SK-N-SH (cell line): ENCODE results near the gene DENND5B. TPM values are rescaled to one million over a fixed set of nuclear protein-coding genes. Genes with fewer than 3 reads are reported as not detected.

Source experiments
- CTCF ChIA-PET: fragments of 300-600, 350-600 bp; formaldehyde crosslinking; extraction: SDS; loops from one replicate; lab custom pipeline; 2021; lab: Yijun Ruan, JAX
- POLR2A ChIA-PET: fragments of 350-600 bp; sonication (Branson Sonifier 250); formaldehyde crosslinking; extraction: SDS; loops from one replicate; lab custom pipeline; 2020; ENCODE audit warnings: antibody characterized with exemption, inconsistent platforms; lab: Yijun Ruan, JAX
- DNase-seq: peaks from one replicate; pipeline ENCODE4 v3.0.0; 2012
- H2AFZ ChIP-seq: fragments of 200-600 bp; sonication (generic); 2 replicates; pipeline ENCODE4 v1.8.1; 2016; ENCODE audit warnings: antibody characterized with exemption, mild to moderate bottlenecking, low read depth
- H3F3A ChIP-seq: fragments of 200-600 bp; sonication (generic); replicated peaks from 2 replicates; pipeline ENCODE3; 2016; ENCODE audit warnings: antibody characterized with exemption, mild to moderate bottlenecking; ENCODE audit not compliant: insufficient read depth
- H3K27ac ChIP-seq, 2 experiments: fragments of 200-500 bp in 1 of 2; fragments of 200-600 bp in 1 of 2; sonication (Bioruptor generic) in 1 of 2; sonication (generic), shearing (Covaris generic) in 1 of 2; 2 replicates each; pipeline versions ENCODE4 v1.5.1 to v1.6.1; 2014 to 2016; ENCODE audit warnings: low read depth in 2 of 2, inconsistent platforms in 1 of 2, low read length in 1 of 2, mild to moderate bottlenecking in 1 of 2, mixed read lengths in 1 of 2
- H3K27me3 ChIP-seq: fragments of 200-600 bp; sonication (generic), shearing (Covaris generic); 2 replicates; pipeline ENCODE4 v1.6.1; 2016; ENCODE audit warnings: mixed run types; ENCODE audit not compliant: insufficient read depth
- H3K36me3 ChIP-seq, 2 experiments: fragments of 200-500 bp in 1 of 2; fragments of 200-600 bp in 1 of 2; sonication (Bioruptor generic) in 1 of 2; sonication (generic) in 1 of 2; replicated peaks in 1 of 2; 2 replicates each; pipeline versions ENCODE3 to v1.5.1; 2014 to 2016; ENCODE audit warnings: low read length in 1 of 2, mild to moderate bottlenecking in 1 of 2; ENCODE audit not compliant: insufficient read depth in 2 of 2, control insufficient read depth in 1 of 2
- H3K4me1 ChIP-seq, 2 experiments: fragments of 200-500 bp in 1 of 2; fragments of 200-600 bp in 1 of 2; sonication (Bioruptor generic) in 1 of 2; sonication (generic), shearing (Covaris generic) in 1 of 2; 2 replicates each; pipeline versions ENCODE4 v1.5.1 to v1.6.1; 2014 to 2016; ENCODE audit warnings: low read depth in 1 of 2, low read length in 1 of 2, mixed run types in 1 of 2; ENCODE audit not compliant: insufficient read depth in 2 of 2, control insufficient read depth in 1 of 2
- H3K4me2 ChIP-seq: fragments of 200-600 bp; sonication (generic), shearing (Covaris generic); 2 replicates; pipeline ENCODE4 v1.6.1; 2017; ENCODE audit warnings: mixed run types
- H3K4me3 ChIP-seq, 2 experiments: fragments of 200-500 bp in 1 of 2; fragments of 200-600 bp in 1 of 2; sonication (Bioruptor generic) in 1 of 2; sonication (generic), shearing (Covaris generic) in 1 of 2; 2 replicates each; pipeline versions ENCODE4 v1.5.1 to v1.8.1; 2014 to 2016; ENCODE audit warnings: low read depth in 2 of 2, inconsistent platforms in 1 of 2, low read length in 1 of 2, mild to moderate bottlenecking in 1 of 2, mixed read lengths in 1 of 2, moderate library complexity in 1 of 2
- H3K79me2 ChIP-seq: fragments of 200-600 bp; sonication (generic); 2 replicates; pipeline ENCODE4 v1.8.1; 2017; ENCODE audit warnings: mild to moderate bottlenecking; ENCODE audit not compliant: insufficient read depth
- H3K9ac ChIP-seq: fragments of 200-600 bp; sonication (generic); 2 replicates; pipeline ENCODE4 v1.6.1; 2017; ENCODE audit warnings: mixed run types
- H3K9me2 ChIP-seq: fragments of 200-600 bp; sonication (generic); 2 replicates; pipeline ENCODE4 v1.6.1; 2017; ENCODE audit warnings: mixed run types
- H3K9me3 ChIP-seq: fragments of 200-600 bp; sonication (generic); 2 replicates; pipeline ENCODE4 v1.6.1; 2017; ENCODE audit warnings: mixed run types, mild to moderate bottlenecking, moderate library complexity
- H4K20me1 ChIP-seq: fragments of 200-600 bp; sonication (generic); 2 replicates; pipeline ENCODE4 v1.6.1; 2017; ENCODE audit warnings: mild to moderate bottlenecking, mixed run types; ENCODE audit not compliant: insufficient read depth
- EP300 ChIP-seq, 2 experiments: IDR thresholded peaks; 2 replicates each; pipeline versions ENCODE4 v1.4.0 to v1.6.1; 2012; ENCODE audit warnings: borderline replicate concordance in 1 of 2, low read depth in 1 of 2, low read length in 1 of 2
- FOSL2 ChIP-seq: IDR thresholded peaks from 2 replicates; pipeline ENCODE4 v1.4.0; 2012; ENCODE audit warnings: low read depth, mild to moderate bottlenecking, moderate library complexity, borderline replicate concordance
- FOXJ3 ChIP-seq: sonication (generic); formaldehyde crosslinking; IDR thresholded peaks from 2 replicates; pipeline ENCODE4 v1.5.1; 2020; ENCODE audit warnings: mild to moderate bottlenecking, missing genetic modification reagents
- MEF2A ChIP-seq: IDR thresholded peaks from 2 replicates; pipeline ENCODE4 v1.4.0; 2012; ENCODE audit warnings: low read depth, borderline replicate concordance
- MXI1 ChIP-seq: IDR thresholded peaks from 2 replicates; pipeline ENCODE4 v1.6.1; 2012; ENCODE audit warnings: mild to moderate bottlenecking, low read depth, low read length, improper control_type of control experiment
- POLR2AphosphoS5 ChIP-seq: IDR thresholded peaks from 2 replicates; pipeline ENCODE4 v1.6.1; 2012; ENCODE audit warnings: low read depth, low read length
- RAD21 ChIP-seq: IDR thresholded peaks from 2 replicates; pipeline ENCODE4 v1.6.1; 2012; ENCODE audit warnings: mild to moderate bottlenecking, low read length
- RFX5 ChIP-seq: IDR thresholded peaks from 2 replicates; pipeline ENCODE4 v1.6.1; 2012; ENCODE audit warnings: mild to moderate bottlenecking, improper control_type of control experiment, low read length
- SMC3 ChIP-seq: IDR thresholded peaks from 2 replicates; pipeline ENCODE4 v1.6.1; 2012; ENCODE audit warnings: low read depth, low read length, improper control_type of control experiment
- WGBS: methylation state at CpG from one replicate; pipeline ENCODE4 v1.1.6; 2017; ENCODE audit warnings: low lambda C conversion rate; 5-methylcytosine and 5-hydroxymethylcytosine counted together
- polyA plus RNA-seq, 3 experiments: library from polyadenylated mRNA; depleted of rRNA; stranded (reverse); fragments of >200 nt; gene quantifications; 2 replicates each; pipeline ENCODE4 v1.2.3, GENCODE V29; 2012
- TF ChIP-seq, protein P1 (sequence below): IDR thresholded peaks from 2 replicates; pipeline ENCODE4 v1.4.0; 2012; ENCODE audit warnings: low read depth, borderline replicate concordance
- TF ChIP-seq, protein P2 (sequence below): IDR thresholded peaks from 2 replicates; pipeline ENCODE4 v1.6.1; 2012; ENCODE audit warnings: mild to moderate bottlenecking, low read depth, low read length, moderate library complexity
- TF ChIP-seq, protein P3 (sequence below): fragments of 200-600 bp; sonication (generic); IDR thresholded peaks from 2 replicates; pipeline ENCODE4 v1.6.1; 2017; ENCODE audit warnings: antibody characterized with exemption, mild to moderate bottlenecking, moderate library complexity

The DENND5B gene
- polyA plus RNA-seq, 1 of the 3 experiments (the other 2 are of a cell fraction) = 5.3 TPM

DNA sequence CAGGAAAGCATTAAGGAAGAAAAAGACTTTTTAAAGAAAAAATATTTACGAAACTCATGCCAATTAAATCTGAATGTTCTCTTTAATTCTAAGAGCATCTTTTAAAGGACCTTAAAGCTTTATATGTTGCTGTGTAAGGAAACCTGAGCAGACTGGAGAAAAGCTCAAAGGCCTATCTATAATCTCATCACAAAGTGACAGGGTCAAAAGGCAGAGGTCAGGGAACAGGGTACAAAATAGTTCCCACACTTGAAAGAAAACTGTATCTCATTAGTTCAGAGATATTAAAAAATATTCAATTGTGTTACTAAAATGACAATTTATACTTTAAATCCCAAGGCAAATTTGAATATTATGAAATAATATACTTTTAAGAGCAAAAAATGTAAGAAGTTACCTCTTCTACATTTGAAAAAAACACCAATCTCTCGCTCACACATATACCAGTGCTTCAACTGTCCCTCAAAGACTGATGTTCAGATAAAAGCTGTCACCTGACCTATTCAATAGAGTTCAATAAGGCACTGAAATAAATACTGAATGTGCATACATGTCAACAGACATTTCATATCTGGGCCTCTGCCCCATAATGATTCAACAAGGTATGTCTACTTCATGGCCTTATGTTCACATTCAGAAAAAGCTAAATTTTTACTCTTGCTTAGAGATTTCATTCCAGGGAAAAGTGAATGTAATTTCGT, 17.9 kb downstream of the DENND5B start:
- peaks cover under 1% of the 10 kb centered on the region for H3F3A ChIP-seq
- no peaks in the 10 kb centered on the region for H3K36me3 ChIP-seq
- no peak overlapping the region for H3K9ac ChIP-seq
- 97% methylated on average over 3 of the region's 3 CpGs for WGBS
- no peak overlapping the region for H2AFZ ChIP-seq
- H3K27ac ChIP-seq = no peak overlapping the region
- no peaks in the 10 kb centered on the region for H3K27me3 ChIP-seq
- peaks cover 89% of the 10 kb centered on the region for H3K79me2 ChIP-seq
- DNase-seq = no peak
- POLR2A ChIA-PET = no interaction called here
- CTCF ChIA-PET = interaction anchor here (1.0 kb wide), 1 partner anchor 10 kb away, joined by 3 read pairs; no protein-coding TSS in a partner anchor
- peaks cover 9% of the 10 kb centered on the region; the same call in 1 of the 2 replicates for H4K20me1 ChIP-seq
- no peaks in the 10 kb centered on the region; a peak in 1 of 4 replicates for H3K4me1 ChIP-seq
- no peak for TF ChIP-seq FOSL2
- TF ChIP-seq MEF2A = no peak
- TF ChIP-seq EP300 (IDR thresholded peaks at IDR 0.05; ENCODE audit: borderline replicate concordance in 1 of 2, low read depth in 1 of 2, low read length in 1 of 2) = no peak
- TF ChIP-seq, protein P1, sequence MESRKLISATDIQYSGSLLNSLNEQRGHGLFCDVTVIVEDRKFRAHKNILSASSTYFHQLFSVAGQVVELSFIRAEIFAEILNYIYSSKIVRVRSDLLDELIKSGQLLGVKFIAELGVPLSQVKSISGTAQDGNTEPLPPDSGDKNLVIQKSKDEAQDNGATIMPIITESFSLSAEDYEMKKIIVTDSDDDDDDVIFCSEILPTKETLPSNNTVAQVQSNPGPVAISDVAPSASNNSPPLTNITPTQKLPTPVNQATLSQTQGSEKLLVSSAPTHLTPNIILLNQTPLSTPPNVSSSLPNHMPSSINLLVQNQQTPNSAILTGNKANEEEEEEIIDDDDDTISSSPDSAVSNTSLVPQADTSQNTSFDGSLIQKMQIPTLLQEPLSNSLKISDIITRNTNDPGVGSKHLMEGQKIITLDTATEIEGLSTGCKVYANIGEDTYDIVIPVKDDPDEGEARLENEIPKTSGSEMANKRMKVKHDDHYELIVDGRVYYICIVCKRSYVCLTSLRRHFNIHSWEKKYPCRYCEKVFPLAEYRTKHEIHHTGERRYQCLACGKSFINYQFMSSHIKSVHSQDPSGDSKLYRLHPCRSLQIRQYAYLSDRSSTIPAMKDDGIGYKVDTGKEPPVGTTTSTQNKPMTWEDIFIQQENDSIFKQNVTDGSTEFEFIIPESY = no peak
- TF ChIP-seq SMC3 = no peak
- TF ChIP-seq, protein P2, sequence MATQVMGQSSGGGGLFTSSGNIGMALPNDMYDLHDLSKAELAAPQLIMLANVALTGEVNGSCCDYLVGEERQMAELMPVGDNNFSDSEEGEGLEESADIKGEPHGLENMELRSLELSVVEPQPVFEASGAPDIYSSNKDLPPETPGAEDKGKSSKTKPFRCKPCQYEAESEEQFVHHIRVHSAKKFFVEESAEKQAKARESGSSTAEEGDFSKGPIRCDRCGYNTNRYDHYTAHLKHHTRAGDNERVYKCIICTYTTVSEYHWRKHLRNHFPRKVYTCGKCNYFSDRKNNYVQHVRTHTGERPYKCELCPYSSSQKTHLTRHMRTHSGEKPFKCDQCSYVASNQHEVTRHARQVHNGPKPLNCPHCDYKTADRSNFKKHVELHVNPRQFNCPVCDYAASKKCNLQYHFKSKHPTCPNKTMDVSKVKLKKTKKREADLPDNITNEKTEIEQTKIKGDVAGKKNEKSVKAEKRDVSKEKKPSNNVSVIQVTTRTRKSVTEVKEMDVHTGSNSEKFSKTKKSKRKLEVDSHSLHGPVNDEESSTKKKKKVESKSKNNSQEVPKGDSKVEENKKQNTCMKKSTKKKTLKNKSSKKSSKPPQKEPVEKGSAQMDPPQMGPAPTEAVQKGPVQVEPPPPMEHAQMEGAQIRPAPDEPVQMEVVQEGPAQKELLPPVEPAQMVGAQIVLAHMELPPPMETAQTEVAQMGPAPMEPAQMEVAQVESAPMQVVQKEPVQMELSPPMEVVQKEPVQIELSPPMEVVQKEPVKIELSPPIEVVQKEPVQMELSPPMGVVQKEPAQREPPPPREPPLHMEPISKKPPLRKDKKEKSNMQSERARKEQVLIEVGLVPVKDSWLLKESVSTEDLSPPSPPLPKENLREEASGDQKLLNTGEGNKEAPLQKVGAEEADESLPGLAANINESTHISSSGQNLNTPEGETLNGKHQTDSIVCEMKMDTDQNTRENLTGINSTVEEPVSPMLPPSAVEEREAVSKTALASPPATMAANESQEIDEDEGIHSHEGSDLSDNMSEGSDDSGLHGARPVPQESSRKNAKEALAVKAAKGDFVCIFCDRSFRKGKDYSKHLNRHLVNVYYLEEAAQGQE = no peak
- TF ChIP-seq, protein P3, sequence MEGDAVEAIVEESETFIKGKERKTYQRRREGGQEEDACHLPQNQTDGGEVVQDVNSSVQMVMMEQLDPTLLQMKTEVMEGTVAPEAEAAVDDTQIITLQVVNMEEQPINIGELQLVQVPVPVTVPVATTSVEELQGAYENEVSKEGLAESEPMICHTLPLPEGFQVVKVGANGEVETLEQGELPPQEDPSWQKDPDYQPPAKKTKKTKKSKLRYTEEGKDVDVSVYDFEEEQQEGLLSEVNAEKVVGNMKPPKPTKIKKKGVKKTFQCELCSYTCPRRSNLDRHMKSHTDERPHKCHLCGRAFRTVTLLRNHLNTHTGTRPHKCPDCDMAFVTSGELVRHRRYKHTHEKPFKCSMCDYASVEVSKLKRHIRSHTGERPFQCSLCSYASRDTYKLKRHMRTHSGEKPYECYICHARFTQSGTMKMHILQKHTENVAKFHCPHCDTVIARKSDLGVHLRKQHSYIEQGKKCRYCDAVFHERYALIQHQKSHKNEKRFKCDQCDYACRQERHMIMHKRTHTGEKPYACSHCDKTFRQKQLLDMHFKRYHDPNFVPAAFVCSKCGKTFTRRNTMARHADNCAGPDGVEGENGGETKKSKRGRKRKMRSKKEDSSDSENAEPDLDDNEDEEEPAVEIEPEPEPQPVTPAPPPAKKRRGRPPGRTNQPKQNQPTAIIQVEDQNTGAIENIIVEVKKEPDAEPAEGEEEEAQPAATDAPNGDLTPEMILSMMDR = no peak
- no peak for TF ChIP-seq POLR2AphosphoS5
- no peak for TF ChIP-seq RFX5
- no peak for TF ChIP-seq FOXJ3
- TF ChIP-seq MXI1 = no peak
- no peak for TF ChIP-seq RAD21
- no peaks in the 10 kb centered on the region for H3K9me2 ChIP-seq
- no peak overlapping the region for H3K4me2 ChIP-seq
- H3K4me3 ChIP-seq = no peak overlapping the region
- H3K9me3 ChIP-seq = no peaks in the 10 kb centered on the region
